ENCODE data around the gene ST6GALNAC3.
A peak's percentile ranks its signal among the peaks of the same experiment; 100 is the strongest.

Gene ST6GALNAC3

GRCh38 chr1:76288758-76289483, 214.4 kb downstream of the ST6GALNAC3 start:
- DNase-seq (ENCODE audit: low spot score), result no peak

- DNase-seq (ENCODE audit: low spot score), result no peak
Measured at GRCh38 chr1:76289692-76290091, 215.1 kb downstream of the ST6GALNAC3 start.

GRCh38 chr1:76290271-76290670, 215.7 kb downstream of the ST6GALNAC3 start:
- no peak for DNase-seq (ENCODE audit: low spot score)

- no peak for DNase-seq (ENCODE audit: low spot score)
Measured at GRCh38 chr1:76291191-76291590, 216.6 kb downstream of the ST6GALNAC3 start.

DNA sequence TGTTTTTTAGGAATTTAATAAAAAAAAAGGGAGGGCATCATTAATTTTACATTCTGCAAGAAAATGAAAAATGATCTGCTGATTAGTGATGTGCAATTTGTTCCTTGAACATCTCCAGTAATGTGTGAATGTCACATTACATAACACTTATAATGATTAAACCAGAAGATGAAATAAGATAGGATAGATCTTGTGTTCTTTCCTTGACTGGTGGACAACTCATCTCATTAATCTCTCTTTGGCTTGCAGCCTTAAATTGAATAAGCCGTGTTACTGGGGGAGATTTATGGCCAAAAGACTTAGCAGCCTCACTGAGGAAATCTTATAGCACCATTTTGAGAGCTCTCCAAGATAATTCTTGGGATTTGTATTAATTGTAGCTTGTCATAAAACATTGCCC, 217.2 kb downstream of the ST6GALNAC3 start:
- no peak for DNase-seq (ENCODE audit: low spot score)

DNA sequence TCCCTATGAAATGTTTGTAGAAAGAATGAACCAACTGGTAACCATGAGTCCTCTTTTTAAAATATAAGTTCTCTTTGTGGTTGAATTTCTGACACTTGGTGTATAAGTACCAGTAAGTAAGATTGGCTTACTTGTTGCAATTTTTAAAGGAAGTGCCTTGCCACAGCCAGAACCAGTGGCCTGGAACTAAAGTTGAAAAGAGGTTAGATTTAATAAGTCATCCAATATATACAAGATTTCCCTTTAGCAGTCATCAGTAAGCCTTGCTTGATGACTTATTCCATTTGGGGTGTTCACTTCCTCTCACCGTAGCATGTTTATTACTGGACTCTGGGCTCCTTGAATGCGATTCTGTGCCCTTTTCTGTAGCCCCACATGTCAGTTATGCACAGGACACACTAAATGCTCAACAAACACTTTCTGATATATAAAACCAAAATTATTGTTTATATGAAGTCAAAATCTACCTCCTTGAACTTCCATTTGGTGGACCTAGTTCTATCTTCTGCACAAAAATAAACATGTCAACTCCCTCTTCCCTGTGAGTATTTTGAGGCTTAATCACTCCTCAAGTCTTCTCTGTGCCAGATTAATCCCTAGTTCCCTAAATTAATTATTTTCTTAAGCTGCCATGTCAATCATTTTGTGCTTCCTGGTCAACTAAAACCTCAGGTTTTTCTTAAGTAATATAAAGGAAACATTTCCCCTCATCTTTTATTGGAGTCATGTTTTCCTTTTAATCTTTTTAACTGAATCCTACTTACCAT, 218.1 kb downstream of the ST6GALNAC3 start:
- no peak for DNase-seq (ENCODE audit: low spot score)

- DNase-seq (ENCODE audit: low spot score), result no peak
Measured at GRCh38 chr1:76293831-76294230, 219.3 kb downstream of the ST6GALNAC3 start.

DNA sequence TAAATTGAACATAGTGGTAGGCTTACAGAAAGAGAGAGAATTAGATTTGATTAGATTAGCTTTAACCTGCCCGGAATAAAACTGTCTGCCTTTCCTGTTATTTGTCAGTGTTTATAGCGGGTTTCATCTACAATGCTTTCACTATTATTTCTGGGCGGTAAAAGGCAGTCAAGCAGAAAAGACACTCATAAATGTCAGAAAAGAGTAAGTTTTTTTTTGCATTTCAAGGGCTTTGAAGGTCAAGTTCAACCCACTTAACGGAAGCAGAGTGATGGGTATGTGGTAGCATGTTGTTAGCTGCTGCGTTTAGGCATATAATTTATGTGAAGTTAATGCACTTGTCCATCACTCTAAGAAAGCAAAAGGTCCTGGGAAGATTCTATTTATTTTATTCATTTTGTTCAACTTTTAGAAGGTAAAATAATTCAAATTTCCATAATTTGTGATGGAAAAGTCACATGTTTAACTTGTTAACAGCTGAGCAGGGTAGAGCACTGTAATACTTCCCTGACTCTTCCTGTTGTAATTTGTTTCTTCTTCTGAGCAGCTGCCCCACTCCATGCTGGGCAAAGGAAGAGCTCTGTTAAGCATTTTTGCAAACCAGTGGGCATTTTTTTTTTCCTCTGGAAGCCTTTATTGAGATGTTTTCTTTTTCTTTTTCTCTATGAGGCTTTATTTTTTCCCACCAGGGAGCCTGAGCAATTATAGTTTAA, 220.1 kb downstream of the ST6GALNAC3 start:
- no peak for DNase-seq (ENCODE audit: low spot score)

- DNase-seq (ENCODE audit: low spot score), result no peak
Measured at GRCh38 chr1:76298399-76298798, 223.9 kb downstream of the ST6GALNAC3 start.

GRCh38 chr1:76299036-76299435, 224.5 kb downstream of the ST6GALNAC3 start:
- DNase-seq (ENCODE audit: low spot score), result no peak

DNA sequence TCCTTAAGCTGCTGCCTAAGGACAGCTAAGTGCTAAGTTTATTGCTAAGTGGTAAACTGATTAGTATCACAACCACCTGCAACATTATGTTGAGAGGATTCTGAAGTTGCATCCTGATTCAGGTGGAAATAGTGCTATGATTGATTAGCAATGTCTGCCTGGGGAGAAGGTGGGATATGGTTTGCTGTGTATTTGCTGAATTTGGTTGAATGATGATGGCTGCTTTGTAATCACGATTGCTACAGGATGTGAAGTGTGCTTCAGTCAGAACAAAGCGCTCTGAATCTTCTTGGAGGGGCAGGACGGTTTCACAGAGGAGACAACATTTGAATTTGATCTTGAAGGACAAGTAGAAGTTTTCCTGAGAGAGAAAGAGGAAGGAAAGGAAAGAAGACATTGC, 226.0 kb downstream of the ST6GALNAC3 start:
- DNase-seq (ENCODE audit: low spot score), result no peak

- no peak for DNase-seq (ENCODE audit: low spot score)
Measured at GRCh38 chr1:76302711-76303339, 228.3 kb downstream of the ST6GALNAC3 start.

DNA sequence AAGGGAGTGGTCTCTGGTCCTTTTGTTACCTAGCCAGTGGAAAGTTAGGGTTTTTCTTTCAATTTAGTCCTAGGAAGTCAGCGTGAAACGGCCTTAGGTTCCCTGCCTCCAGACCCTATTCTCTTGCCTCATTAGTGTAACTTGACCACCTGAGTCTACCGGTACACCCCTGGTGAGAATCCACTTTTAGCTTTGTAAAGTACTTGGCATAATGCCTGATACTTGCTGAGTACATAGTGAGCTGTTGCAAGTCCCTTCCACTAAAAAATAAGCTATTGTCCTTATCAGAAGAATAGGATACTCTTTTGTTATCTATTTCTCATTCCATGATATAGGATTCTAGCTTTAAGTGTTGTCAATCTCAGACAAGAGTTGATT, 228.8 kb downstream of the ST6GALNAC3 start:
- no peak for DNase-seq (ENCODE audit: low spot score)

GRCh38 chr1:76313304-76313703, 238.8 kb downstream of the ST6GALNAC3 start:
- no peak for DNase-seq (ENCODE audit: low spot score)

GRCh38 chr1:76314730-76315129, 240.2 kb downstream of the ST6GALNAC3 start:
- no peak for DNase-seq (ENCODE audit: low spot score)

GRCh38 chr1:76317299-76317900, 242.9 kb downstream of the ST6GALNAC3 start:
- DNase-seq (ENCODE audit: low spot score), result no peak

GRCh38 chr1:76330991-76331603, 256.6 kb downstream of the ST6GALNAC3 start:
- DNase-seq (ENCODE audit: low spot score), result peak; percentile 48

DNA sequence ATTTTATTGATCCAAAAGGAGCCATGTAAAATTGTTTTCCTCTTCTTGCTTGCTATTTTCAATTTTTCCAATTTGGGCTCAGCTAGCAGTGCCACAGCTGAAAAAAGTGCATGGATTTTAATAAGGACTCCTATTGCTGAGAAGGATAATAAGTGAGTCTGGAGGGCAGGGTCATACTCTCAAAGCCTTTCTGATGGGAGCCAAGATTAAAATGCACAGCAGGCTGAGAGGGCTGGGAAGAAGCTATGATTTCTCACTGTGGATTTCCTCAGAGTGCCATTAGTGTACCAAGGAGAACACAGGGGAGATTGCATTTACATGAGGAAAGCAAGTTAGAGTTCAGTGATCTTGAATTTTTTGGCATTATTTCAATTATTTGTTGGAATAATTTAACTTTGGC, 261.3 kb downstream of the ST6GALNAC3 start:
- no peak for DNase-seq (ENCODE audit: low spot score)

DNA sequence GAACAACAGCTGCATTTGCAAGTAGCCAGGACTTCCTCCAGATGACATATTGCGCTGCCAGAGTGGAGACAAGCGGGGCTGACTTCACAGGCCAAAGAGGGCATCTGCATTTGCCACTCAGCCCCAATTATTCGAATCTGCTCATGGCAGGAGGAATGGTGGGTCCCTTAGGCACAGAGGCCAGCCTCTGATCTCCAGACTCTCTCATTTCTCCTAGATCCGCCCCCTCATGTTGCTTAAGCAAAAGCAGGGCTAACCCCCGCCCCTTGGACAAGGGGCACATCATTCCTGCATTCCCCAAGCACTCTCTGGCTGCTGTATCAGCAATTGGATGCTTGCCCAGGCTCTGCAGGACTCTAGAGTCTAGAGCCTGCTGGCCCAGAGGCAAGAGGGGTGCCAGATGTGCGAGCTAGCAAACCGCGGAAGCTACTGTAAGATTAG, 262.4 kb downstream of the ST6GALNAC3 start:
- no peak for DNase-seq (ENCODE audit: low spot score)

DNA sequence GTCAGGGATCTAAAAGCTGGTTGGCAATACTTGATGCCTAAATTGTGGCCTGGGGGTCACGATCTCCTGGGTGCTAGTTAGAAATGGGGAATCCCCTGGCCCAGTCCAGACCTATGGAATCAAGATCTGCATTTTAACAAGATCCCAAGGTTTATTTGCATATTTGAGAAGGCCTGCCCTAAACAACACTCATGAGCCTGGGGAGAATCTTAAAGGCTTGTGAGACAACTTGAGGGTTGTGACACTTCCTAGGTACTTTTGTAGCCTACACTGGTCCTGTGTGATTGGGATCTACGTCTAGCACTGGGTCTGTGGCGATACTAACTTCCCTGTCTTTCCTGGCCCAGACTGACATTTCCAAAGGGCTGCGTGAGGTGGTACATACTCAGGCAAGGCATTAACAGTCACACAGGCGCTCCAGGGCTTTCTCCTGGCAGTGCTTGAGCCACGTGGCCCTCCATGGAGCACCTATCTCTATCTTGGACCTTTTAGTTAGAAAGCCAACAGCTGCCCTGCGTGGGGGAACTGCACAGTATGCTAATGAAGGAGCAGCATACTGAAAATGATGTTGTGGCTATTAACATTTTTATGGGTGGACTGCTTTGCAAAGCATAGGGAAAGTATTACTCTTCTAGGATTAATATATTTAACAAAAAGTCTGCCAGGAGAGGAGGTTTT, 263.1 kb downstream of the ST6GALNAC3 start:
- no peak for DNase-seq (ENCODE audit: low spot score)

DNA sequence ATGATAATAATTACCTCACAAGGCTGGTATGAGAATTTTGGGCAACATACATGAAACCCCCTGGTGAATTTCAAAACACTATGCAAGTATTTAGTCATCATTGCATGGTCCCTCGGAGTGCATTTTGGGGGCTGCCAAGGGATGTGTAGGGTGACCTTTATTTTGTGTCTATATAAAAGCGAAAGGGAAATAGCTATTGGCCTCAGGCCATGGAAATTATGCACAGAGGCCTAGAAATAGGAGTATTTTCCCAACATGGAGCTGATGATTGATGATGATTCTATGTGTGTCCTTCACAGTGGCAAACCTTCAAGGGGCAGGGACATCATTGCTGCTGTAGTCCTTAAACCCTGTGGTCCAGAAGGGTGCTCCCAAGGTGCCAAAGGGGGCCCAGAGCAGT, 265.5 kb downstream of the ST6GALNAC3 start:
- DNase-seq (ENCODE audit: low spot score), result no peak
